Muscle layer of colon (tissue), 2 donors: Measurements from ENCODE around the gene VPS29.
"Not testable (repeated sequence)": the region's sequence is repeated elsewhere in the genome, so short reads cannot be mapped to it uniquely, and the experiment has no call there.

Experiments
- H3K27ac ChIP-seq: one replicate; pipeline ENCODE4 v1.7.0; 2013; ENCODE audit warnings: low read depth, mild to moderate bottlenecking, low read length, moderate library complexity
- H3K27me3 ChIP-seq, 2 donors: one replicate each; pipeline ENCODE4 v1.7.0; 2013; ENCODE audit warnings: low read length in 2 of 2, mild to moderate bottlenecking in 2 of 2; ENCODE audit not compliant: insufficient read depth in 2 of 2, control insufficient read depth in 1 of 2
- H3K36me3 ChIP-seq: one replicate; pipeline ENCODE4 v1.7.0; 2013; ENCODE audit warnings: mild to moderate bottlenecking, low read length; ENCODE audit not compliant: insufficient read depth
- H3K4me1 ChIP-seq: one replicate; pipeline ENCODE4 v1.7.0; 2013; ENCODE audit warnings: mild to moderate bottlenecking, low read length; ENCODE audit not compliant: insufficient read depth
- H3K4me3 ChIP-seq, 2 donors: one replicate each; pipeline ENCODE4 v1.7.0; 2013; ENCODE audit warnings: low read length in 2 of 2, low read depth in 1 of 2, mild to moderate bottlenecking in 1 of 2, moderate library complexity in 1 of 2
- H3K9ac ChIP-seq: one replicate; pipeline ENCODE4 v1.7.0; 2013; ENCODE audit warnings: low read length
- H3K9me3 ChIP-seq: one replicate; pipeline ENCODE4 v1.7.0; 2013; ENCODE audit warnings: mild to moderate bottlenecking, low read length
- donor health status: abdominal sarcoma.
- donor health status: Adenocarcinoma of cecum.

The VPS29 gene

GRCh38 chr12:110518014-110518413 lies 16.1 kb upstream of the VPS29 start:
- H3K27me3 ChIP-seq, H3K27ac ChIP-seq, H3K9ac ChIP-seq, H3K4me3 ChIP-seq, H3K9me3 ChIP-seq, H3K4me1 ChIP-seq, H3K36me3 ChIP-seq: not testable (repeated sequence)

- Histone ChIP-seq H3K27me3 (no peaks in the 10 kb centered on the region), H3K9me3 (no peaks in the 10 kb centered on the region), H3K4me3 (no peak overlapping the region), H3K4me1 (no peaks in the 10 kb centered on the region), H3K27ac (no peak overlapping the region), H3K36me3 (no peaks in the 10 kb centered on the region), H3K9ac (no peak overlapping the region)
Measured at GRCh38 chr12:110516995-110517394, 15.1 kb upstream of the VPS29 start.

DNA sequence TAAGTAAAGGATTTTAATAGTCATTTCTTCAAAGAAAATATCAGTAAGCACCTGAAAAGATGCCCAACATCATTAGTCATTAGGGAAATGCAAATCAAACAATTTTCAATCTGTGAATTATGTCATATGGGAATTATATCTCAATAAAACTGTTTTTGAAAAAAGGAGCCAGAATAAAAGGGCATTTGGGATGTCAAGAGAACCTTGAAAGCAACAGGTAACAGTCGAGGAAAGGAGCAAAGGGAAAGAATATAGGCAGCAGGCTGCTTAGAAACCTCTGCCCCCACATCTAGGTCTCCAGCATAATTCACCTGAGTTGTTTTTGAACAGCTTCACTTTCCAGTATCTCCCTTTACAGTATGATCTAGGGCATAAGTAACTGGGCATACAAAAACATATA lies 12.5 kb upstream of the VPS29 start:
- no peaks in the 10 kb centered on the region for H3K9me3 ChIP-seq
- no peaks in the 10 kb centered on the region for H3K36me3 ChIP-seq
- H3K4me1 ChIP-seq: no peaks in the 10 kb centered on the region
- no peak overlapping the region for H3K4me3 ChIP-seq
- H3K27me3 ChIP-seq: no peaks in the 10 kb centered on the region
- H3K27ac ChIP-seq: no peak overlapping the region
- H3K9ac ChIP-seq: no peak overlapping the region

DNA sequence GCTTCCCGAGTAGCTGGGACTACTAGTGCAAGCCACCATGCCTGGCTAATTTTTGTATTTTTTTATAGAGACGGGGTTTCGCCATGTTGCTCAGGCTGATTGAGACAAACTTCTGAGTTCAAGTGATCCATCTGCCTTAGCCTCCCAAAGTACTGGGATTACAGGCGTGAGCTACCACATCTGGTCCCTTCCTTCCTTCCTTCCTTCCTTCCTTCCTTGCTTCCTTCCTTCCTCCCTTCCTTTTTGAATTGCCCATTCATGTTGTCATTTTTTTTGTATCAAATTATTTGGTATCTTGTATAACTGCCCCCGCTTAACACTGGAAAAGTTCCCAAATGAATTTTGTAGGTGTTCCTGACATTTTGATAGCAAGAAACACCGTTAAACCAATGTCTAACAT lies 11.9 kb upstream of the VPS29 start:
- H3K36me3 ChIP-seq: no peaks in the 10 kb centered on the region
- no peak overlapping the region for H3K27ac ChIP-seq
- H3K9me3 ChIP-seq: no peaks in the 10 kb centered on the region
- H3K9ac ChIP-seq: no peak overlapping the region
- no peaks in the 10 kb centered on the region for H3K4me1 ChIP-seq
- H3K27me3 ChIP-seq: no peaks in the 10 kb centered on the region
- no peak overlapping the region for H3K4me3 ChIP-seq

DNA sequence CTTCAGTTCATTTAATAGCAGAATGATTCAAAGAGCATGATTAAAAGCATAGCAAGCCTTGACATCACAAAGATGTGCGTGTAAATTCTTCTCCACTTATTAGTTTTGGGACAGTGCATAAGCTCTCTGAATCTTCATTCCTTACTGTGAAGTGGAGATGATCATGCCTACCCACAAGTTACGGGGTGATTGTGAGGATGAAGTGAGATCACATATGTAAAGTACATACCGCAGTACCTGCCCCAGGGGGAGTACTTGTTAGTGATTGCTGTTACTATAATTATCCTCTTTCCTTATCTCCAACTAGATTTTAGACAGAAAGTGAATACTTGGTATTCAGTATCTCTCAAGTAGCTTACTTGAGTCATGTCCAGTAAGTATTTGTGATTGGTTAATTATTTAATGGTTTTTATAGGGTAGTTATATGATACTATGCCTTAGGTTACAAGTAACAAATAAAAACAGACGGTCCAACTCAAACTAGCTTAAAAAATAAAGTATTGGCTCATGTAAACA lies 6.2 kb upstream of the VPS29 start:
- Histone ChIP-seq H3K36me3 (no peaks in the 10 kb centered on the region), H3K27ac (no peak overlapping the region), H3K9ac (no peak overlapping the region), H3K4me1 (no peaks in the 10 kb centered on the region), H3K27me3 (no peaks in the 10 kb centered on the region), H3K9me3 (no peaks in the 10 kb centered on the region), H3K4me3 (no peak overlapping the region)

DNA sequence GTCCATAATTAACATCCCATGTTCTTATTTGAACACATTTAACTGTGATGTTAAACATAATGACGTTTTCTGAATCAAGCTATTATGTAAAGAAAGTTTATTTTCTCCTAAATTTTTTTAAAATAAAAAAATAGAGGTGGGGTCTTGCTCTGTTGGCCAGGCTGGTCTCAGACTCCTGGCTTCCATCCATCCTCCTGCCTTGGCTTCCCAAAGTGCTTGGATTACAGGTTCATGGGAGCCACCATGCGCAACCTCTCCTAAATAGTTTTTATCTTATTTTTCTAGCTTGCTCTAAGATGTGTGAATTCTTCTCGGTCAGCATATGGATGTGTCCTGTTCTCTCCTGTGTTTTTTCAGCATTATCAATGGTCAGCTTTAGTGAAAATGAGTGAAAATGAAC lies 3.4 kb upstream of the VPS29 start:
- no peaks in the 10 kb centered on the region for H3K36me3 ChIP-seq
- H3K4me1 ChIP-seq: peaks cover 14% of the 10 kb centered on the region
- H3K27ac ChIP-seq: no peak overlapping the region
- H3K9ac ChIP-seq: no peak overlapping the region
- no peak overlapping the region for H3K4me3 ChIP-seq
- no peaks in the 10 kb centered on the region for H3K27me3 ChIP-seq
- no peaks in the 10 kb centered on the region for H3K9me3 ChIP-seq

DNA sequence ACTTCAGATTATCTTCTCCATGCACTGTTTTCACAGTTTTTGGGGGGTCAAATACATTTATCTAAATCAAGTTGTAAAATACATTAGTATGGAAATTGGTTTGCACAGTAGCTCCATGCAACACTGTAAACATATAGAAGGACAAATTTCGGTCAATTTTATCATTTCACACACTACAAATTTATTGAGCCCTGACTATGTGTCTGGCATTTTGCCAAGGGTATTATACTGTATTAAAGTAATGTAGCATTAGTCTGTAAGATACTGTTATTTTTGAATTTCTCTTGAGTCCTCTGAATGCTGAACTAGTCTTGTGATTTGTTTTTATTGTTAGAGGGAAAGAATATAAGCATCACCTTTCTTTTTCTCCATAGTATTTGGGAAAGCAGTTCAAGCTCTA lies 1.5 kb upstream of the VPS29 start:
- no peaks in the 10 kb centered on the region for H3K9me3 ChIP-seq
- H3K4me3 ChIP-seq: no peak overlapping the region
- H3K9ac ChIP-seq: no peak overlapping the region

DNA sequence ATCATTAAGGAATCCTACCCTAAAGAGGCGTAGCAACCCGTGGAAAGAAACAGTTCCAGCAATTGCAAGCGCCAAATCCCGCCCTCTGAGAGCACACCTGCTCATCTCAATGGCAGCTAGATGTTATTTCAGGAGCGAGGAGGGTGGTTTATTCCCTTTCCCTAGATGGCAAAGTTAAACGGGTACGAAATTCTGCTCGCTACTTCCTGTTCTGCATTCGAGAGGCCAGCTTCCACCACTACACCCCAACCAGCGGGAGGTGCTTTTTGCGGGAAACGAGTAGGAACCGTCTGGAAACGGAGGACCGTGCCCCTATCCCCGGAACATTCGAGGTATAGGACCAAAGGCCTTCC lies 536 bp downstream of the VPS29 start:
- Histone ChIP-seq H3K27ac (peak overlapping the region; percentile 67), H3K27me3 (no peaks in the 10 kb centered on the region), H3K36me3 (no peaks in the 10 kb centered on the region), H3K4me1 (peaks cover 31% of the 10 kb centered on the region), H3K9me3 (no peaks in the 10 kb centered on the region), H3K9ac (peak overlapping the region; percentile 72), H3K4me3 (peak overlapping the region; percentile 47 to 99)

More for the DNA sequence above, 1.5 kb upstream of the VPS29 start:
- H3K36me3 ChIP-seq: no peaks in the 10 kb centered on the region
- H3K4me1 ChIP-seq: peaks cover 31% of the 10 kb centered on the region
- no peaks in the 10 kb centered on the region for H3K27me3 ChIP-seq
- H3K27ac ChIP-seq: no peak overlapping the region

DNA sequence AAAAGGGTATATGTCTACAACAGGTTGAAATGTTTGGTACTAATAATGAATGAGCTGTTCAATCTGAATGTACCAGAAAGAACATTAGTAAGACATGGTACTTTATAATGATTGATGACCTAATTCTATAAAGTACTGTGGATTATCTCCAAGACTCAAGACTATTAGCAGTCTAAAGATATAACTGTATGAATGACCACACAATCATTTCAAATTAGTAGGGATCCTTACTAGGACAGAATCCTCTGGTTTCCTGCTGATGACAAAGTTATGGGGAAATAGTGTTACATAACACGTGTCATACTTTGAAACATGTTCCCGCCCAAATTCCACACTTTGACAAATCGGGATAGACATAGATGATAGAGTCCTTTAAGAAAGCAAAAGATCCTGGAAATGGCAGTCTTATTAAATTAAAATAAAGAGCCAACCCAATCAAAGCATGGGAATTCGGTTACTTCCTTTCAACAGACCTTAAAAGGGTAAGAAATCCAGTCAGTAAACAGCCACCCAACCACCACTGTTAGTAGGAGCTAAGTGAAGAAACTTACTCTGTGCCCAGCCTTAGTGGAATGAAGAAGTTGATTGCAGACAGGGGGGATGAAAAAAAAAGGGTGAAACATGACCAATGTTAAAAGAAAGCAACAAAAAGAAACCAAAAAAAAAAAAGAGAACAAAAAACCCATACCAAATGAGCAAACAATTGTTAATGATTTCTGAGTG lies 2.8 kb downstream of the VPS29 start:
- Histone ChIP-seq H3K27ac (no peak overlapping the region), H3K36me3 (peaks cover 7% of the 10 kb centered on the region)

DNA sequence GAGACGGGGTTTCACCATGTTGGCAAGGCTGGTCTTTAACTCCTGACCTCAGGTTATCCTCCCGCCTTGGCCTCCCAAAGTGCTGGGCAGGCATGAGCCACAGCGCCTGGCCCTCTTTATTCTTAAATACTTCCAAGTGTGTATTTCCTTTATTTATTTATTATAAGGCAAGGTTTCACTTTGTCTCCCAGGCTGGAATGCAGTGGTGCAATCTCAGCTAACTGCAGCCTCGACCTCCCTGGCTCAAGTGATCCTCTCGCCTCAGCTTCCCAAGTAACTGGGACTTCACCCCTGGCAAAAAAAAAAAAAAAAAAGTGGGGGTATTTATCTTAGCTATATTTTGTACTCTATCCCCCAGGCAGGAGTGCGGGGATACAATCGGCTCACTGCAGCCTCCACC lies 26.5 kb downstream of the VPS29 start:
- no peak overlapping the region for H3K4me3 ChIP-seq
- no peaks in the 10 kb centered on the region for H3K4me1 ChIP-seq
- no peaks in the 10 kb centered on the region for H3K27me3 ChIP-seq
- H3K9ac ChIP-seq: no peak overlapping the region
- H3K36me3 ChIP-seq: no peaks in the 10 kb centered on the region
- H3K27ac ChIP-seq: no peak overlapping the region
- H3K9me3 ChIP-seq: no peaks in the 10 kb centered on the region

More for the DNA sequence above, 2.8 kb downstream of the VPS29 start:
- H3K4me1 ChIP-seq: peaks cover 31% of the 10 kb centered on the region
- H3K27me3 ChIP-seq: no peaks in the 10 kb centered on the region
- no peak overlapping the region for H3K9ac ChIP-seq
- no peak overlapping the region for H3K4me3 ChIP-seq
- H3K9me3 ChIP-seq: no peaks in the 10 kb centered on the region

- peak within 1 kb of the TSS; percentile 82 to 93 for H3K4me3 ChIP-seq
- peak within 1 kb of the TSS; percentile 94 for H3K27ac ChIP-seq
Measured at GRCh38 chr12:110468214-110469048, 33.5 kb downstream of the VPS29 start, which contains the start of the genes FAM216A and GPN3. Gene FAM216A, plus strand, starts transcription at chr12:110468845. Its CDS starts 31 bp downstream, at chr12:110468876. Gene GPN3, minus strand, starts transcription at chr12:110468257. Its CDS starts 54 bp downstream, at chr12:110468203.

More at GRCh38 chr12:110468214-110469048, 33.5 kb downstream of the VPS29 start, which contains the start of the genes FAM216A and GPN3:
- H3K9me3 ChIP-seq: no peaks in the 10 kb centered on the region
- peak within 1 kb of the TSS; percentile 94 for H3K9ac ChIP-seq
- H3K36me3 ChIP-seq: peaks cover 7% of the 10 kb centered on the region
- no peaks in the 10 kb centered on the region for H3K27me3 ChIP-seq
- H3K4me1 ChIP-seq: peaks cover 21% of the 10 kb centered on the region
